Measurements from ENCODE around the gene MYO10.

The MYO10 gene

DNA sequence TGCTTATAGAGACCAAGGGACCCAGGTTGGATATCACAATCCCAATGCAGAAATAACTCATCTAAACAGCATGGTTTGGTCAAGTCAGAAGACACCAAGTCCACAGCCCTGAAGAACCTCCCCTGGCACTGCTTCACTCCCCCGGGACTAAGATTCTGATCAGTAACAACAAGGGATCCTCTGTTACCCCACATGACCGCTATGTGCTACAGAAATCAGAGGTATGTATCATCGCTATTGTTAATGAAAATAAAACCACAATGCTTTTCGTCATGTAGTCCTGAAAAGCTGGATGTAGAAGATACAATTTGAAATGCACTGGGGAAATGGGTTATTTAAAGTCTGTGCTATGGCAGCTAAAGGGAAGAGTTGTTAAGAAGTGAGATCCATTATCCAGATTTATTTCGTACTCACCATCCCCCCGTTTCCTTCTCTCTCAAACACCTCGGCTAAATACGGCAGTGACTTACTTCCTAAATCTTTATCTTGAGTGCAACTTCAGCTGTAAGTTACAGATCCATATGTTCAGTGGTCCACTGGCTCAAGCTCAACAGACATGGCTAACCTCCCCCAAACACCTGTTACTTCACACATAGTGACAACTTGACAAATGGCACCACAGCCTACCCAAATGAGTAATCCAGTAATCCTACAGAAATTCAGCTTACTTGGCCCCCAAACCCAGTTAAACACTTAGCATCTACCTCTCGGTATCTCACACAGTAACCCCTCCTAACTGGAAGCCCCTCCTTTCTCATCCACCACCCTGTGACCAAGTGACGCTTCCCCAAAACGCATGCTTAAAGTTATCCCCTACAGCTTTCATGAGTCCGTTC is 129.2 kb downstream of the MYO10 start:
- Histone ChIP-seq H2AFZ (no peak overlapping the region), H3K27ac (no peak overlapping the region), H3K4me2 (ENCODE audit: low read length) (no peak overlapping the region), H3K4me1 (no peaks in the 10 kb centered on the region), H3K9me3 (ENCODE audit: control insufficient read depth, low read length) (no peaks in the 10 kb centered on the region), H3K79me2 (no peaks in the 10 kb centered on the region), H3K9ac (no peak overlapping the region), H3K4me3 (ENCODE audit: low read depth, low read length) (no peak overlapping the region), H3K27me3 (ENCODE audit: control insufficient read depth, insufficient read depth, low read length) (no peaks in the 10 kb centered on the region), H3K36me3 (ENCODE audit: control insufficient read depth, insufficient read depth, low read length) (no peaks in the 10 kb centered on the region)
- TF ChIP-seq CTCF (IDR thresholded peaks at IDR 0.05): no peak

- Histone ChIP-seq H3K4me1 (no peaks in the 10 kb centered on the region), H3K27ac (no peak overlapping the region), H2AFZ (no peak overlapping the region), H3K4me3 (ENCODE audit: low read depth, low read length) (no peak overlapping the region), H3K36me3 (ENCODE audit: control insufficient read depth, insufficient read depth, low read length) (no peaks in the 10 kb centered on the region), H3K27me3 (ENCODE audit: control insufficient read depth, insufficient read depth, low read length) (no peaks in the 10 kb centered on the region), H3K9me3 (ENCODE audit: control insufficient read depth, low read length) (no peaks in the 10 kb centered on the region), H3K79me2 (no peaks in the 10 kb centered on the region), H3K4me2 (ENCODE audit: low read length) (no peak overlapping the region), H3K9ac (no peak overlapping the region)
- no peak for TF ChIP-seq CTCF (IDR thresholded peaks at IDR 0.05)
These were observed 130.6 kb downstream of the MYO10 start for GRCh38 chr5:16805486-16805885.

GRCh38 chr5:16803831-16804230 is 132.3 kb downstream of the MYO10 start:
- Histone ChIP-seq H3K4me2 (ENCODE audit: low read length) (no peak overlapping the region), H3K27ac (no peak overlapping the region), H3K4me1 (no peaks in the 10 kb centered on the region), H3K9me3 (ENCODE audit: control insufficient read depth, low read length) (no peaks in the 10 kb centered on the region), H3K36me3 (ENCODE audit: control insufficient read depth, insufficient read depth, low read length) (no peaks in the 10 kb centered on the region), H2AFZ (no peak overlapping the region), H3K79me2 (no peaks in the 10 kb centered on the region), H3K4me3 (ENCODE audit: low read depth, low read length) (no peak overlapping the region), H3K27me3 (ENCODE audit: control insufficient read depth, insufficient read depth, low read length) (no peaks in the 10 kb centered on the region), H3K9ac (no peak overlapping the region)
- TF ChIP-seq CTCF (IDR thresholded peaks at IDR 0.05): no peak

GRCh38 chr5:16800477-16800876 is 135.6 kb downstream of the MYO10 start:
- no peaks in the 10 kb centered on the region for H3K79me2 ChIP-seq
- H3K4me2 ChIP-seq (ENCODE audit: low read length): no peak overlapping the region
- H3K4me1 ChIP-seq: no peaks in the 10 kb centered on the region
- no peak overlapping the region for H3K9ac ChIP-seq
- no peak overlapping the region for H3K4me3 ChIP-seq (ENCODE audit: low read depth, low read length)
- no peaks in the 10 kb centered on the region for H3K36me3 ChIP-seq (ENCODE audit: control insufficient read depth, insufficient read depth, low read length)
- TF ChIP-seq CTCF (IDR thresholded peaks at IDR 0.05): no peak
- H3K27me3 ChIP-seq (ENCODE audit: control insufficient read depth, insufficient read depth, low read length): no peaks in the 10 kb centered on the region
- no peaks in the 10 kb centered on the region for H3K9me3 ChIP-seq (ENCODE audit: control insufficient read depth, low read length)
- H3K27ac ChIP-seq: no peak overlapping the region
- no peak overlapping the region for H2AFZ ChIP-seq

- Histone ChIP-seq H3K4me1 (no peaks in the 10 kb centered on the region), H2AFZ (no peak overlapping the region), H3K27ac (no peak overlapping the region), H3K4me2 (ENCODE audit: low read length) (no peak overlapping the region), H3K27me3 (ENCODE audit: control insufficient read depth, insufficient read depth, low read length) (no peaks in the 10 kb centered on the region), H3K4me3 (ENCODE audit: low read depth, low read length) (no peak overlapping the region), H3K79me2 (no peaks in the 10 kb centered on the region), H3K9ac (no peak overlapping the region), H3K36me3 (ENCODE audit: control insufficient read depth, insufficient read depth, low read length) (no peaks in the 10 kb centered on the region), H3K9me3 (ENCODE audit: control insufficient read depth, low read length) (no peaks in the 10 kb centered on the region)
- TF ChIP-seq CTCF (IDR thresholded peaks at IDR 0.05): no peak
These were observed 136.3 kb downstream of the MYO10 start for GRCh38 chr5:16799796-16800195.
